CD4-positive, alpha-beta T cell treated with Interferon gamma for 1 hour (primary cell): Measurements from ENCODE around the gene MYADML2.
A peak's percentile ranks its signal among the peaks of the same experiment; 100 is the strongest.

Experiments
- DNase-seq: peaks from one replicate; pipeline ENCODE4 v3.0.0-alpha.2; 2020

MYADML2 gene

DNA sequence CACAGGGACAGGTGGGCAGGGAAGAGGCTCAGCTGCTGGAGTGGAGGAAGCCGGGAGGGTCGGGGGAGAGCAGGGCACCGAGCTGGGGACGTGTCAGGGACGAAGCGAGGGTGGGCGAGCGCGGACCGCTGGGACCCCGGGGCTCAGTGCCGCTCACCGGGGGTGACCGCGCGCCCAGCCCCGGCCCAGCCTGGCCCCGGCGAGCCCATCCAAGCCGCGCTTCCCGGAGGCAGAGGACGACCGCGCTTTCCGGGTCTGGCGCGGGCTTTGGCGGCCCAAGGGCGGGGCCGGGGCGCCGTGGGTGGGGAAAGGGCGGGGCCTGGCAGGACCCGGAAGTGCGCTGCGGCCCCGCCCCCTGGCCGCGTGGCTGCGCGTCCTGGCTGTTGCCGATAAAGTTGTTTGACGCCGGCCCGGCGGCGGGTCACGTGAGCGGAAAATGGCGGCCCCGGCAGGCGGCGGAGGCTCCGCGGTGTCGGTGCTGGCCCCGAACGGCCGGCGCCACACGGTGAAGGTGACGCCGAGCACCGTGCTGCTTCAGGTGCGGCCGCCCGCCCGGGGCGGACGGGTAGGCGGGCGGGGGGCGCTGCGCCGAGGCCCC lies 30.3 kb upstream of the MYADML2 start, which contains the start of gene ASPSCR1:
Gene ASPSCR1 (plus strand): TSS at position 419 of the 598 bp plus-strand sequence. CDS start 18 bp downstream, at position 437.
- DNase-seq: peak; percentile 89

DNA sequence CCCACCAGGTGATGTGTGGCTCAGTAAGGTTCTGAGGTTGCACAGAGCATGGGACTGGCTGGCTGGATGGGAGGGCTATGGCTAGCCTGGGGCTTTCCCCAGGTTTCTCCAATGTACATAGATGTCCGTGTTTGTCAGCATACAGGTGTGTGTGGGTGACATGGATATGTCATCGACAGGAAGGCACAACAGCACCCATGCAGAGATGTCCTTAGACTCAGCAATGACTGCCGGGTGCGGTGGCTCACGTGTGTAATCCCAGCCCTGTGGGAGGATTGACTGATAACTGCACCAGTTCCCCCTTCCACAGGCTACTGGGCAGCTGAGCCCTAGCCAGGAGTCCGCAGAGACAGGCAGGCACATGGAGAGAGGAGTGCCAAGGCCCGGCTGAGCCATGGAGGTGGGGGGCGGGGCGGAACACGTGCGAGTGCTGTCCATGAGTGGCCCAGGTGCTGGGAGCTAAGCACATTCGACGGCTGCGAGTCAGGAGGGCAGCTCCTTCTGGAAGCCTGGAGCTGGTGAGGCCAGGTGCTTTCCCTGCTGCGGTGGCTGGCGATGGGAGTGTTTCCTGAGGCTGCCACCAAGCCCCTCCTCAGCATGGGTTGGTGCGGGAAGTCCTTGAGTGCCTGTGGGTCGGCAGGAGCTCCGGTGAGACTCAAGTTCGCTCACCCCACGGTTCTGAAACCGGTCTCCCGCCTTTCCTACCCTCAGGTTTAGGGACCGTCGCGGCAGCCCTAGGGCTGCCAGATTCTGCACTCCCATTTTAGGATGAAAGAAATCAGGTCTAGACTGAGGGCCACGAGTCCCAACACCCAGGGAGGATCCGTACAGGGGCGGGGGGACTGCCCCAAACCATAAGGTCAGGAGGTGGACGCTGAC lies 29.5 kb upstream of the MYADML2 start:
- no peak for DNase-seq

DNA sequence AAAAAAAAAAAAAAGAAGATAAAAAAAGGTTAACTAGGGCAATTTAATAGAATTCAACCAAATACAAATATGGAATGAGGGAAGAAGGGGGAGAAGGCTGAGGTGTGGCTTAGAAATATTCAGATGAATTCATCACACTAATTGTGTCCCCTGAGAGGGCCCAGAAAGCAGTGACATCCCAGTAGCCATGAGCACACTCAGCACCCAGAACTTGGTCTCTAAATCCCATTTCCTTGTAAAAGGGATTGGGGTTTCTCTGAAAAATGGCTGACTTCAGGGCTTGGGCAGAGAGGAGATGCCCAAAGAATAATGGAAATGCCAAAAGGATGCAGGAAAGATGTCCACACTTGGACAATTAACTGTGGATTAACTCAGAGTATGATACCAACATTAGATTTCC lies 26.4 kb upstream of the MYADML2 start:
- no peak for DNase-seq

DNA sequence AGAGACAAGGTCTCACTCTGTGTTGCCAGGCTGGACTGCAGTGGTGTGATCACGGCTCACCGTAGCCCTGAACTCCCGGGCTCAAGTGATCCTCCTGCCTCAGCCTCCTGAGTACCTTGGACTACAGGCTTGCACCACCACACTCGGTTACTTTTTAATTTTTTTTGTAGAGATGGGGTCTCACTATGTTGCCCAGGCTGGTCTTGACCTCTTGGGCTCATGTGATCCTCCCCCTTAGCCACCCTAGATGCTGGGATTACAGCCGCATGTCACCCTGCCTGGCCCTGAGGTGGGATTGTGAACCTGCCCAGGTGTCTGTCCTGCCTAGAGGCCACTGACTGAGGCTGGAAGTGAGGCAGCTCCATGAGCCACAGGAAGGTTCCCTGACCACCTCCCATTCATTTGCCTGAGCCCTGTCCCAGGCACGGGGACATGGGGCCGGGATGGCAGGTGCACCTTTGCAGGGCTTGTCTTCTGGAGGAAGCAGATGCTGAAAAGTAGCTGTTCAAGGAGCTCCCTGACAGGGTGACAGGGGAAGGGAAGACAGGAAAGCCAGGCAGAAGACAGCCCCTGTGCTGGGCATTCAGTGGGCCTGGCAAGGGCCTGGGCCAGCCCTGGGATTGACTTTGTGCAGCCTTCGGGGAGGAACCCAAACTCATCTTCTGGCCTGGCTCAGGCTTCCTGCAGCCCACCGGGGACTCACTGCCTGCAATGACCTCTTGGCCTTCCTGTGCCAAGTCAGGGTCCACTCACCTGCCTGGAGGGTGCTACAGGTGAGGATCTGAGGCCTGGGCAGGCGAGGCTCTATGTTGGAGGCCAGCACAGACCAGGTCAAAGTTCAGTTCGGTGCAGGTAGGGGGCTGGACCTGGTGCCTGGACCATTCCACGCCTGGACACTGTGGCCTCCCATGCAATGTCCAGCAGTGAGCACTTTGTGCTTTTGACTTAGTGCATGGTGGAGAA lies 22.1 kb upstream of the MYADML2 start:
- no peak for DNase-seq

DNA sequence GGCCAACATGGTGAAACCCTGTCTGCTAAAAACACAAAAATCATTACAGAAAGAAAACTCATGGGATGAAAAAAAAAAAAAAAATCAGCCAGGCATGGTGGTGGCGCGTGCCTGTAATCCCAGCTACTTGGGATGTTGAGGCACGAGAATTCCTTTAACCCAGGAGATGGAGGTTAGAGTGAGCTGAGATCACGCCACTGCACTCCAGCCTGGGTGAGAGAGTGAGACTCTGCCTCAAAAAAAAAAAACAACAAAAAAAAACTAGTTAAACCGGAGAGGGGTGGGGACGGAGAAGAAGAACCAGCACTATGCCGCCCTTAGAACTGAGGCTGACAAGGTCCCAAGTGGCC lies 21.3 kb upstream of the MYADML2 start:
- no peak for DNase-seq

DNA sequence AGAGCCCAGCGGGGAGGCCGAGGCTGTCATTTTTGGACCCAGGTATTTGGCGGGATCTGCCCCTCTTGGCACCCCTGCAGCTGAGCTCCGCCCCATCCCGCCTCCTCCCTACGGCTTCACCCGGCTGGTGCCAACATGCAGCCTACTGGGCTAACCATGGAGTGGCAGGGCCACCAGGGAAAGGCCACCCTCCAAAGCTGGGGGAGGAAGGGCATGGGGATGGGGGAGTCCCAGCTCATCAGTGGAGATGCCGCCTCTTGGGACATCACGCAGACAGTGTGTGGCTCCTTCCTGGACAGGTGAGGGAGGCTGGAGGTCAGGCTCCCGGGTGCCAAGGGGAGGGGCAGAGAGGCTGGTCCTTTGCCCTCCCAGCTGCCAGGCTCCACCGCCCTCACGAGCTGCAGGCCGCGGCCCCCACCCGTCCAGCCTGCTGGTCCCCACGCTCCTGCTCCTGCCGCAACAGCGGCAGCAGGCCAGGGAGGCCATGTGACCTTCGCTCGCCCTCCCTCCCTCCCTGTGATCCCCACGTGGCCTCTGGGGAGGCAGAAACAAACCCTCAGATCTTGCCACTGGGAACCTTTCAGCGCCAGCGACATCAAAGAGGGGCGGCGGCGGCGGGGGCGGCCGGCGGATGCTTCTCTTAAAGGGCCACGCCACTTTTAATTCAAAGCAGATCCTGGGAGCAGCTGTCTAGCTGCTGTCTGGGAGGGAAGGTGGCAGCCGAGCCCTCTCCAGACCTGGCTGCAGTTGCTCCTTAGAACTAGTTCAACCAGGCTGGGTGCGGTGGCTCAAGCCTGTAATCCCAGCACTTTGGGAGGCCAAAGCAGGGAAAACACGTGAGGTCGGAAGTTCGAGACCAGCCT lies 20.7 kb upstream of the MYADML2 start:
- DNase-seq: peak; percentile 83

DNA sequence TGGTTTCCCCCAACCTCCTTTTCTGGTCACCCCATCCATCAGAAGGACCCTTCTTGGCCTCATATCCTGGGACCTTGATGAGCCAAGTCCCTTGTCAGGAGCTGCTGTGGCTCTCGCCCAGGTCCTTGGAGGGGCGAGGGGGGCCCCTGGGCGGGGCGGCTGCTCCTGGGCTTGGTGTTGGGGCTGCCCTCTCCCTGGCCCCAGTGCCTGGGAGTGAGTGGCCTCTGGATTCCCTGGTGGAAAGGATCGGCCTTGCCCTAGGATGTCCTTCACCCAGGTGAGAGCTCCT lies 20.2 kb upstream of the MYADML2 start:
- DNase-seq: no peak

DNA sequence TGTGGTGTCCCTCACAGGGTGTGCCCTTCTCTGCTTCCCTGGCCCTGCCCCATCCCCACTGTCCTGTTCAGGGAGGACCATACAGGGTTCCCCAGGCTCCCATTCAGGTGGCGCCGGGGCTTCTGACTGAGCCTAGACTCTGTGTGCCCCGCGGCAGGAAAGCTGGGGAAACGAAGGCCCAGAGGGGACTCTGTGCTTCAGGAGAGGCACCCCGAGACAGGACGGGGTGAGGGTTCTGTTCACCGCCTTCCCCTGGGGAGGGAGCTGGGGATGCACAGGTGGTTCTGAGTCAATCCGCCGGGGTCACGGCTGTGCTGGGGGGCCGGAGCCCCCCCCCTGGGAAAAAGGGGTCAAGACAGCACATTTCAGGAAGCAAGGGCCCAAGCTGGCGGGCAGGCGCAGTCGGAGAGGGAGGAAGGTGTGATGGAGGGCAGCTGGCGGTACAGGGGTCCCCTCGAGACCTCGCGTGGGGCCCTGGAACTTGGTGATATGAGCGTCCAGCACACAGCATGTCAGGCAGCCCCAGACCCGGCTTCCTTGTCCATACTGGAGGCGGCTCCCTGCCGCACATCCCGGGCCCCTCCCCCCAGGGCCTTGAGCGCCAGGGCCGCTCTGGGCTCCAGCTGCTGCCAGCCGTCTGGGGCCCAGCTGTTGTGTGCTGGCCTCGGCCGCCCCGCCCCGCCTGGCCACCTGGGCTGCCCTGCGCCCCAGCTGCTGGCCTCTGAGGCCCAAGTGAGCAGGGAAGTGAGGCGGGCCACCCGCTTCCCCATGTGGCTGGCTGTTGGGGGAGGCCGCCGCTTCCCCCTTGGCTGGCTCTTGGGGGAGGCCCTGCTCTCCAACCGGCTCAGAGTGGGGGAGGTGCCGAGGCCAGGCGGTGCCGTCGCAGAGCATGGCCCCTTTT lies 19.6 kb upstream of the MYADML2 start:
- DNase-seq: no peak

DNA sequence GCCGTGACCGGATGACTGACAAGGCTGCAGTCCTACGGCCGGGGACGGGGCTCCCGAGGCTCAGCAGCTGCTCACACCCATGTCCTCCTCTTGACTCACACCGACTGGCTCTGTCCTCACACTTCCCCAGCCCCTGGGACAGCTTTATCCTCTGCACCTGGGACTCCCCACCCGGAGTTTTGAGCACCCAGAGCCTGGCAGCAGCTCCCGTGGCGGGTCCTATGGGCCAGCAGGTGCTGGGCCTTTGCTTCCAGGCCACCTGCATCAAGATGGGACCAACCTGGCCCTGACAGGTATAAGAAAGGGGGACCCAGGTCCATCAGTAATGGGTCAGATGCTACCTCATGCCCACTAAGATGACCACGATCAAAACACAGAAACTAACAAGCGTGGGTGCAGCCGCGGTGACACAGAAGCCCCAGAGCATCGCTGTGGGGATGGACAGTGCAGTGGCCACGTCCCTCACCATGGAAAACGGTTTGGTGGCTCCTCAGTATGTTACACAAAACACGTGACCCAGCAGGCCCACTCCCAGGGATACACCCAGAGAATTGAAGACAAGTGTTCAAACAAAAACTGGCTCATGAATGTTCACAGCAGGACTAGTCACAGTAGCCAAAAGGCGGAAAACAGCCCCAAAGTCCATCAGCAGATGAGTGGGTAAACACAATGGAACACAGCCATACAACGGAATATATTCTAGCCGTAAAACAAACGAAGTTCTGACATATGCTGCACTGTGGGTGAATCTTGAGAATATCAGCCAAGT lies 17.2 kb upstream of the MYADML2 start:
- no peak for DNase-seq

DNA sequence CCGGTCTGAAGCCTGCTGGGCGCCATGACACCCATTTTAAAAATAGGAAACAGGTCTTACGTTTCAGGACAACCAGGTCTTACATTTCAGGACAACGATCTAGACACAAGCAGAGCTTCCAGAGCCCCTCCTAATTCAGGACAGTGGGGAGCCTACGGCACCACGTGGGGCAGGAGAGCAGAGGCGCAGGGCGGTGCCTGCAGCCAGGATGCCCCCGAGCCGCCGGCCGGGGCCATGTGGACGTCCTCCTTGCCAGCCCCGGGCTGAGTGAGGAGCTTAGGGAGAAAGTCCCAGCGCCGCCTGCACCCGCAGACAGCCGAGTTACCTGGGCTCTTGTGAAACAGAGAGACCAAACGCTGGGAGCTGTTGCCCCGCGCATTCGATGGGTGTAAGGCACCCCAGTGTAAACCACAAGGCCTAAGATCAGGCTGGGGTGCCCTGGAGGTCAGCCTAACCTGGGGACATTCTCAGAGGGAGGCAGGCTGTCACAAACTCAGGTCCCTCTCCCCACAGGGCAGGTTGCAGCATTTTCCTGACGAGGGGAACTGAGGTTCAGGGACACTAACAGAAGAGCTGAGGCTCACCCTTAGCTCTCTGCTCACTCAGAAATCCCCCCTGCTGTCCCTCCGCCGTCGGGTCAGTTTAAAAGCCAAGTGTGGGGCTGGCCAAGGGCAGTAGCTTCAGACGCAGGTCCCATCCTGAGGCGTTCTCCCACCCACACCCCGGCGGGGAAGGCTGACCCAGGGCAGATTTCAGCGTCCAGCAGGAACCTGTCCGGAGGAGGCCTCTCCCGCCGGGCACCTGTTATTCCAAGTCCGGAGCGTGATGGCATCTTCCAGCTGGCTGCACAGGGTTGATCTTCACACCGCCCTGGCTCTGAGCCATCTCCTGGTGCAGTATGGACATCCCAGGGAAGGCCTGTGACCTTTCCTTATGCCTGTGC lies 15.7 kb upstream of the MYADML2 start:
- DNase-seq: no peak

DNA sequence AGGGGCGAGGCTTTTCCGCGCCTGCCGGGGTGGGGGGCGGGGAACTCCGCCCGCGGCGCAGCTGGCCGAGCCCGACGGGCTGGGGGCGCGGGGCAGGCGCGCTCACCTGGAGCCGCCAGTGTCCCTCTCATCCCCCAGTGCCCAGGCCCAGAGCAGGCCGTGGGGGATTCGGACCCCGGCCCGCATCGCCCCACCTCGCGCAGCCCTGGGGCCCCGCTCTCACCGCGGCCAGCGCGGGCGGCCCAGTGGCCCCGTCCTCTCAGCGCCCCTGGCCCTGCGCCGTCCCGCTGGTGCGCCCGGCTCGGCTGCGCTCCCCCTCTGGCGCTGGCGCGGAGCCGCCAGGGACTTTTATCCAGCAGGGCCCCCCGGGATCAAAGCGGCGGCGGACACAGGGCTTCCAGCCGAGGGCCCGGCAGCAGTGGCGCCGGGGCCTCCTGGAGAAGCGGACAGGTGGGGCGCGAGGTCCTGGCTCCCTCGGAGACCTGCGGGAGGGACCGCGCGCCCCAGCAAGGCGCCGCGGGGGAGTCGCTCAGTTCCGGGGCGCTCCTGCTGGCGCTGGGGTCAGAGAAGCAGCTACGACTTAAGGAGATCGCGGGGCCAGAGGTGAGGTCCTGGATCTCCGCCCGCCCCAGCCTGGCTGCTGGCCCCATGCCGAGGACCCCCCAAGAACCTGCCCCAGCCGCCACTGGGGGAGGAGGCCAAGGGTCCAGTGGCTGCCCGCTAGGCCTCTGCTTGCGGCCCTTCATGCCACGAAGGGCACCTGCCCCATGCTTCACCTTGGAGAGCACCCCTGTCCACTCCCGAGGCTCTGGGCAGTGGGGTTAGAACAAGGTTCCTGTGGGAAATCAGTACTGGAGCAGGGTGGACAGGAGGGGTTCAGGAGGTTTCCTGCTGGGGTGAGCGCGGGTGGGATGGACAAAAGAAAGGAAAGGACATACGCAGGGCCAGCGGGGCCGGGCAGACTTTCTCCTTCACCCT lies 14.8 kb upstream of the MYADML2 start:
- no peak for DNase-seq

DNA sequence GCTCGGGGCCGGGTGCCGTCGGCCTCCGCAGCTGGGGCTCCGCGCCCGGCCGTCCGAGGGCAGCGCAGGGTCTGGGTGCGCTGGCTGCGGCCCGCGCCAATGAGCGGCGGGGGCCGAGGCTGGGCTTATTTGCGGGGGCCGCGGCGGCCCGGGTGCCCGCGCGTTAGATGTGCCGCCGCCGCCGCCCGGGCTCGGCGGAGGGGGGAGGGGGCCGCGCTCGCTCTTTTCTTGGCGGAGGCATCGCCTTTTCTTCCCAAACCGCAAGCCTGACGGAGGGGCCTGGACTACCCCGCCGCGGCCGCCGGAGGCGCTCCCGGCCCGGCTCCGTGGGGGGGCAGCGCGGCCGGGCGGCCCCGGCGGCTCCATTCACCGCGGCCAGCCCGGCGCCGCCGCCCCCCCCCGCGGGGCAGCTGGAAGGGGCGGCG lies 14.1 kb upstream of the MYADML2 start, which contains the start of gene NOTUM:
Gene NOTUM (minus strand): TSS at position 101 of the 425 bp plus-strand sequence. CDS start 278 bp downstream, outside the sequence.
- DNase-seq: no peak

DNA sequence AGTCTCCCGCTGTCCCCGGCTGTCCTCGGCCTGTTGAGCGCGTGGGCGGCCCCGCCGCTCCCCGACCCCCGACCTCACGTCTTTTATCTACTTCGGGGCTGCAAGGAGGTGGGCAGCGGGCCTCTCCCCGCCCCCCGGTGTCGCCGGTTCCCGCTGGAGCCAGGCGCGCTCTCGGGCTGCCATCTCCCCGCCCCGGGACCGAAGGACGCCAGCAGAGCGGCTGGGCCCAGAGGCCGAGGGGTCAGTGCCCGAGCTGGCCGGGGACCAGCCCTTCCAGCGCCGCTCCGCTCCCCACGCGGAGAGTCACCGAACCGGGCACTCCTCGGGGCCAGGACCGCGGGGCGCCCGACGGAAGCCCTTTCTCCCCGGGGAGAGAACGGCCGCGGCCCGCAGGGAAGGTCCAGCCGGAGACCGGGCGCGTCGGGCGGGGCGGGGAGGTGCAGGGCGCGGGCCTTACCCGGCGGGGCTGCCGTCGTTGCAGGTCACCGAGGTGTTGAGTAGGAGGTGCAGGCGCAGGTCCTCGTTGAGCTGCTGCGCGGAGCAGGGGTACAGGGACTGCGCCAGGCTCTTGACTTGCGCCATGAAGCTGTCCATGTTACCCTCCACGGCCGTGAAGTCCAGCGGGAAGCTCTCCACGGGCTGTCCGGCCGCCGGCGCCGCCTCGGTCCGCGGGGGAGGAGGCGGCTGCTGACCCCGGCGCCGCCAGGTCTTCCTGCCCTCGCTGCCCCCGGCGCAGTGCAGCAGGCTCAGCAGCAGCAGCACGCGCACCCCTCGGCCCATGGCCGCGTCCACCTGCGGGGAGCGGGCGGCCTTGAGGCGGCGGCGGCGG lies 13.3 kb upstream of the MYADML2 start:
- DNase-seq: no peak

DNA sequence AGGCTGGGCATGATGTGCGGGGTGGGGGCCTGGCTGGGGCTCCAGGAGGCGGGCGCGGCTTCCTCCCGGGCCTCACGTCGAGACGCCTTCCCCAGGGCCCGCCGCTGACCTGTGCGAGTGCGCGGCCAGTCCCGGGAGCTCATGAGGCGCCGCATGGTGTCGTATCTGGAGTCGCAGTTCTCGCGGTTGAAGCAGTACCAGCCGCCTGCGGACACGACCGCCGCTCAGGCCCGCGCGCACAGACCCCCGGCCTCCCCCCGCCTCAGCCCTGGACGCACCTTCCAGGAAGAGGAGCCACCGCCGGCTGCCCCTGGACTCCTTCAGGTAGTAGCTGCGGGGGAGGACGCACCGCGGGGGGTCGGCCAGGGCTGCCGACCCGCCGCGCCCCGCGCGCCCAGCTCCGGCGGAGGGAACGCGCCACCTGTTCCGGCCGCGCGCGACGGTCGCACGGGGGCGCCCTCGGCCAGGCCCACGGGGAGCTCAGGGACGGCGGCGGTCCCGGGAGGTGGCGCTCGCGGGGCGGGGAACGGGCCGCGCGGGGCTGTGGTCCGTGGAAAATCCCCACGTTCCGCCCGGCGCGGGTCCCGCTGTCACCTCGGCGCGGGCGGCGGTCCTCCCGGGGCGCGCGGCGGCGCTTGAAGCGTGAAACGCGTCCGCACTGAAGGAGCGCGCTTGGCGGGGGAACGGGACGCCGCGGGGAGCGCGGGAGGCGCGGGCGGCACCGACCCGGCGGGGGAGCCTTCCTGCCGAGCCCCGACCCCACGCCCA lies 12.5 kb upstream of the MYADML2 start:
- DNase-seq: peak; percentile 77

DNA sequence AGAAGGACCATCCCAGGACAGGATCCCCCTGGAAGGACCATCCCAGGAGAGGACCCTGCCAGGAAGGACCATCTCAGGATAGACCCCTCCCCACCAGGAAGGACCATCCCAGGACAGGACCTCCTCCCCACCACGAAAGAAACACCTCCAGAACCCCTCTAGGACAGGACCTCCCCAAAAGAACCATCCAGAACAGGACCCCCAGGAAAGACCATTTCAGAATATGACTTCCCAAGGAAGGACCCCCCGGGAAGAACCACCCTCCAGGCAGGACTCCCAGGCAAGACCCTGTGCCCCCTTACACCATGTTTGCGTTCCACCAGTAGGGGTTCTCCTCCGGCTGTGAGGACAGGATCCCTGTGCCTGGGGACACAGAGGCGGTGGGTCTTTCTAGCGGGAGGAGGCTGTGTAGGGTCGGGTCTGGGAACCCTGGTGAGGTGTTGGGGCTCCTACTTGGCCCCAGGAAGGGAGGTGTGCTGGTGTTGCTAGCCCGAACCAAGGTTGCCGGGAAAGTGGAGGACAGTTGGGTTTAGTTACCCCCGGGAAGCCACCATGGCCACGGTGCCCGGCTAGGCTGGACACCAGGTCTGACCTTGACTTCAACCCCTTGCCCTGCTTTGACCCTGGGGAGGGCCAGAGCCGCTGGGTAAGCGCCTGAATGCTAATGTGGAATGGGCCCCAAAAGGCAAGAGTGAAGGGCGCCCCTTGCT lies 11.8 kb upstream of the MYADML2 start:
- no peak for DNase-seq
